Measurements from ENCODE around the gene GLO1.

GLO1 gene

DNA sequence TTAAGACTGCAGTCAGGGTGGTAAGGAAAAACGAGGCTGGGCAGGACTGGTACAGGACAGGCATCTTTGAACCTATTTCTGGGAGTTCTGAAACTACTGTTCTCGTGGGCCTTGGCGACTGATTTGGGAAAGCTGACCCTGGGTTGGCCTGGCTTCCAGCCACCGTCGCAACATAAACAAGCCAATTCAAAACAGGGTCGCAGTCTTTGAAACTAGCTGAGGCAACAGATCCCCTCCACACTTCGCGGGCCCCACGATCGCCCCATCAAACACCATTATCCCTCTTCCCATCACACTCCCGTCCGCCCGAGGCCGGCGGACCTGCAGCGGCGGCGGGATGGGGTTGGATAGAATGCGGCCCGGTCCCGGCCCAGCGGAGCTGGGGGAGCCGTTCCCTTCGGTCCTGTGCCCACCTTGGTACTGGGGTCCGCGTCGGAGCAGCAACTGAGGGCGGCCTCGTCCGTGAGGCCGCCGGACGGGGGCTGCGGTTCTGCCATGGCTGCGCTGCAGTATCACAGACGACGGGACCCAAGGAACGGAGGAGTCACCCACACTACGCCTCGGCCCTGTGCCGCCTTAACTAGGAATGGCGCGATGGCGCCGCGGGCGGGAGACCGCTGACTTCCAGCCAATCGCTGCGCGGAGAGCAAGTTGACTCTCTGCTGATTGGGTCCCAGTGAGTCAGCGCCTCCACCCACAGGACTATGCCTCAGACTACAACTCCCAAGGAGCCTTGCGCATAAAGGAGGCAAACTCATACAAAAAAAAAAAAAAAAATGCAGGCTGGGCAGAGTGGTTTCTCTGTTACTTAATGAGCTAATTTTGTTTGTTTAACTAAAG, at the start of gene GLO1:
Gene GLO1, minus strand, starts transcription at position 588 of the 840 bp plus-strand sequence. Its CDS starts 91 bp downstream, at position 497.
- peak; percentile 96 for FAIRE-seq

DNA sequence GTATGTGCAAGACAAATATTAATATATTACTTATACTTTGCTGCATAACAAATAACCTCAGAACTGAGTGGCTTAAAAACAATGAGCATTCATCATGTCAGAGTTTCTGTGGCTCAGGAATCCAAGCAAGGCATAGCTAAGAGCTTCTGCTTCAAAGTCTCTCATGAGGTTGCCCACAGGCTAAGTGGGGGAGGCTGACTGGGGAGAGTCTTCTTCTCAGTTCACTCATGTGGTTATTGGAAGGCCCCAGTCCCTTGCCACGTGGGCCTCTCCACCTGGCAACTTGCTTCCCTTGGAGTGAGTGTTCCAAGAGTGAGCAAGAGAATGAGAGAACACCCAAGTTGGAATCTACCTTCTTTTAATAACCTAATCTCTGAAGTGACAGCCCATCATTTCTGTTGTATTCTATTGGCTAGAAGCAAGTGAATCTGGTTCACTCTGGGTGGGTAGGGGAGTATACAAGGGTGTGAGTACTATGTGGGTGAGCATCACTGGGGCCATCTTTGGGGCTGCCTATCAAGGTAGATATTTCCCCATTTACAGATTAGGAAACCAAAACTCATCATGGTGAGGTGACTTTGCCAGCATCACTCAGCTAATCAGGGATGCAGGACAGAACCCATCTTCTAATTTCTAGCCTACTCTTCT, 48.1 kb upstream of the GLO1 start:
- no peak for FAIRE-seq

DNA sequence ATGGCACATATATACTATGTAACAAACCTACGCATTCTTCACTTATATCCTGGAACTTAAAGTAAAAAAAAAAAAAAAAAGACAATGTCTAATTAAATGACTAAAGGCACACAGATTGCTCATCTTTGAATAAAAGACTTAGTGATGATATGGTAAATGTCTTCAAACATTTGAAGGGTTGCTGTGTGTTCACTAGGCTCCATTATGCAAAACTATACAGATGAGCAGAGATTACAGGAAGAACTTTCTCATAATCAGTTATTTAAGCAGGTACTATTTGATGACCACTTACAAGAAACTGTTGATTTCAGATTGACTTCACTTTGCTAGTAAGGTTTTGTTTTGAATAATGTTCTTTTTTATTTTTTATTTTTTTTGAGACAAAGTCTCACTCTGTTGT, 46.5 kb upstream of the GLO1 start:
- no peak for FAIRE-seq

DNA sequence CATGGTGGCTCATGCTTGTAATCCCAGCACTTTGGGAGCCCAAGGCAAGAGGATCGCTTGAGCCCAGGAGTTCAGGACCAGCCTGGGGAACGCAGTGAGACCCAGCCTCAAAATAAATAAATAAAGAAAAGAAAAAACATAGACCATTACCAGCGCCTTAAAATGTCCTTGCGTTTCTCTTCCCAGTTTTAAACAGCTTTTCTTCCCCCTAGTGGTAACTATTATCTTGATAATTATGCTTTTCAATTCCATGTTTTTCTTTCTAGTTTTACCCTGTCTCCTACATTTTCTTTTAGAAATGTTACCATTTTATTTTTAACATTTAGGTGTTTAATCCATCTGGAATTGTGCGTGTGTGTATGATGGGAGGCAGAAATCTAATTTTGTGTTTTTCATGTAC, 36.6 kb upstream of the GLO1 start:
- FAIRE-seq: peak; percentile 74

DNA sequence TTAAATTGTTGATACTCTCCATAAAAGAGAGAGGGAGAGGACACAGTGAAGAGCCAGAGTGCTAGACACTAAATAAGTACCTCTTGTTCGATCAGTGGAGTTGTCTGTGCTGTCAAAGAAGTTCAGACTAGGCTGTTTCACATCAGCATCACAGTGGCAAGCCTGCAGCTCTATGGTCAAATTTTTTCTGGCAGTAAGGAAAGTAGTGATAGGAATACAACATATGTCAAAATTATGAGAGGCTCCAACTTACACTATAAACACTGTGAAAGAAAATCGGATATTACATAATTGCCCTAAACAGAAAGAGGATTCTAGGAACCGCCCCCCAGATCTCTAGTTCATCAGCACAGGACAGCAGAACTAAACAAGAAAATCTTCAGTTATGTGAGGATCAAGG, 35.3 kb upstream of the GLO1 start:
- no peak for FAIRE-seq

DNA sequence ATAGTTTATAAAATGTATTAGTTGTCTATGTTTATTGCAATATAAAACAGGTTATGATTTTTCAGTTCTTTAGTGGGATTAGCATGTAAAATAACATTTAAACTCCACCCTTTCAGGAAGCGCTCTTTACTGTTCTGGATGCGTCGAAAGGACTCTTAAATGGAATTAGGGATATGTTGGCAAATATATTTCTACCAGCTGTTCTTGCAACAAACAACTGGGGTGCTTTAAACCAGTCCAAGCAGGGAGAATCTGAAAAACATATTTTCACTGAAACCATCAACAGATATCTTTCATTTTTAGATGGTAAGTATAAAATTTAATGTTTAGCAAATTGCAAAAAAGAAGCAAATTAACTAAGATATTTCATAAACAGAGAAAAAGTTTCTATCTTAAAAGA, 34.0 kb upstream of the GLO1 start:
- FAIRE-seq: no peak

DNA sequence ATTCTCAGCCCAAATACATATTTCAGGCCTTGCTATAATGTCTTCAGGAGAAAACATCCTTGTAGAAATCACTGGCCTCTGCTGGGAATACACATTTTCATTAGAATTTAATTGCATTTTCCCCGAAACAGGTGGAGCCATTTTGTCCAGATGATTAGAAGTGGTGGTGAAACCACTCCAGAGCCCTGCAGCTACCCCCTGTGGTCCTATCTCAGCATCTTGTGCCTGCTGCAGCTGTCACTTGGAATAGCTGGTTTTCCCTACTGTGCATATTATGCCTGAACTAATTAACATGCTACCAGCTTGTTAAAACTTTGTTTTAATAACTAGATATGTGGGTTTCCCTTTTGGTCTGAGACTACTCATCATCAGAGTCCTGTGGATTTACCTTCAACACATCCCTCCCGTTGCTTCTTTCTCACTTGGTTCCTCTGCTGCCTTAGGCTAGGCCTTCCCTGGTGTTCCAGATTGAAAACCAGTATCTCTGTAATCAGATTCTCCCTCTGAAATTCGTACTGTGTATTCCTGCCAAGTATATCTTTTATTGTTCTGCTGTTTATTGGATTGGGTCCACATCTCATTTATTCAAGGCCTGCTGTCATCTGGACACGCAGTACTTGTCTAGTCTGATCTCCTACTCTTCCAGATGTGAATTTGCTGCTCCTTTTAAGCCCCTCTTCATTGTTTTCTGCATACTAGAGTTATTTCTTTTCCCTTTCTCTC, 27.4 kb upstream of the GLO1 start:
- no peak for FAIRE-seq

DNA sequence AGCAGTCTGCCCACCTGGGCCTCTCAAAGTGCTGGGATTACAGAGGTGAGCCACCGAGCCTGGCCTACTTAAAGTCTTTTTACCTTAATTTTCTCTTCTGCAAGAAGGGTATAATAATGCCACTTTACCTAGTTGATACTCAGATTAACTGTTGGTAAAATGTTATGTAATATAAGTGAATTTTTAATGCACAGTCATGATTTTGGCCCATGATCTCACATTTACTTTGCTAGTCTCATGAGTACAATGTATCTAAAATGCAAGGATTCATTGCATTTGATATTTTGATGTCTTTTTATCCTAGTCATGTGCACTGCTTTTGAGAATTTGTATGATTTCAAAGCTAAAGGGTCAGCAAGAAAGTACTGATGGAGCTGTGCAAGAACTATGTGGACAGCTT, 25.3 kb upstream of the GLO1 start:
- FAIRE-seq: no peak

DNA sequence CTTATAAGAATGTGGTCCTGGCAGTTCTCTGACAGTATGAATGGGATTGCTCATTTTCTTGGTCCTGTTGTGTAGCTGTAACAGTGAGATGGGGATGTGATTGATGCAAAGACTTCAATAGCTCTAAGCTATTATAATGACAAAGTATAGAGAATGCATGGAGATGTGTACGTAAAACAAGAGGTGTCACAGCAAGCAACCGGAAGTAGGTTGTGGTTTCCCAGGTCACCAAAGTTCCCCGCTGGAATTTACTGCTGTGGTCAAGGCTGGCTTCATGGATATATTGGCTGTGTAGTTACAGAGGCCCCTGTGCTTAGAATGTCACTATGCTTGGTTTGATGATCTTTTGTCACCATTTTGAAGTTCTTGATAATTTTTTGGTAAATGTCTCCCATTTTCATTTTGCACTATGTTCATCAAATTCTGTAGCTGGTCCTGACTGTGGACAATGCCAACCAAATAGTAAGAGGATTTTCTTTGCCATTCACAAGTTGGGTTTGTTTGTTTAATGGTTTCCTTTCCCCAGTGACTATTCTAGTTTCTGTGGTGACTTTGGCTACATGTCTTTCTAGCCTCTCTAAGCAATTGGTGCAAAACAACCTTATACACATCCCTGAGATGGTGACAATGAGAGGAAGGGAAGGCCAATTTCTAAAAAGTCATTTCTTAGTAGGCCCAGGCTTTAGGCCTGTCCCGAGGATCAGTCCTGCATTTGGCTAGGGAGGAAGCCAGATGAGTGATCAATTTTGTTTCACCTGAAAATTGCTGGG, 22.7 kb upstream of the GLO1 start:
- no peak for FAIRE-seq

DNA sequence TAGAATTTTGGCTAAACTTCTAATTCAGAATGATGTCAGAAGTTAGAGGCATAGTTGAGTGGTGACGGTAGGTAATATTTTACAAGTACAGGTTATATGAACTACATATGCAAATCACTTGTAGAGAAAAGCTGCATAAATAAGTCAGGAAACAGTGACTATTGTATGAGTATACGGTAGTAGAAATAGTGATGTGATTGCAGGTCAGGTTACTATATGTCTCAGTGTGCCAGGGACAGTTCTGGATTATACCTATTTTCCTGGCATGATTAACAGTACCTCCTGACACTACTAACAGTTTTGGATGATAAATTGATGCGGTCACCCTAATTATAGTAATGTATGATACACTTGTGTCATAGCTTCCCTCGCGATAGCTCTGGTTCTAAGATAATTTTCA, 21.4 kb upstream of the GLO1 start:
- no peak for FAIRE-seq

DNA sequence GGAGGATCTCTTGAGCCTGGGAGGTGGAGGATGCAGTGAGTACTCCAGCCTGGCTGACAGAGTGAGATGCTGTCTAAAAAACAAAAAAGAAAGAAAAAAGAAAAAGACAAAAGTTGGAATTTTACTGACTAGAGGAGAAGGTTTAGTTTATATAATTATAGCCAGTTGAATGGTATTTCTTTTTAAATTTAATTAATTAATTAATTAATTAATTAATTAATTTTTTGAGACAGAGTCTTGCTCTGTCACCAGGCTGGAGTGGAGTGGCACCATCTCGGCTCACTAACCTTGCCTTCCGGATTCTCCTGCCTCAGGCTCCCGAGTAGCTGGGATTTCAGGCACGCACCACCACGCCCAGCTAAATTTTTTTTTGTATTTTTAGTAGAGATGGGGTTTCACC, 20.8 kb upstream of the GLO1 start:
- no peak for FAIRE-seq

DNA sequence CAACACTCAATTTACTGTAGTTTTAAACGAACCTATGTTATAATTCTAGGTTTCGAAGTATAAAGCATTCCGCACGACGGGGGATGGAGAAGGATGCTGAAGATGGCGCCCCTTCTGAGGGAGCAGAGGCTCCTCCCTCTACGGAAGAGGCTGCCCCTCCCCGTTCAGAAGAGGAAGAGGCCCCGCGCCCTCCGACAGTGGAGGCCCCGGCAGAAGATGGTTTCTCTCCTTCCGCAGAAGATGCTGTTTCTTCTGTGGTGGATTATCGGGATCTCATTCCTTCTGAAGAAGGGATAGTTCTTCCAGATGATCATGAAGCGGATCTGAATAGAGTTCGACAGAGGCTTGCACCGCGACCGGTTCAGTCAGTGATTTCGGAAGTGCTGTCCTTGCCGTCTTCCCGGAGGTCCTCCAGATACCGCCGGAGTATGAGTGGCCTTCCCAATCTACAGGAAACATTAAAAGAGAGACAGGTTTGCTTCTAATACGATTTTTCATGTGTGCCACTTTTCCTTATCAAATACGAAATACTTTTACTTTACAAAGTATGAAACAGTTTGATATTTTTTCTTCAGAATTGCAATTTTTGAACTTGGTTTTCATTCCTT, 19.9 kb upstream of the GLO1 start:
- FAIRE-seq: no peak

DNA sequence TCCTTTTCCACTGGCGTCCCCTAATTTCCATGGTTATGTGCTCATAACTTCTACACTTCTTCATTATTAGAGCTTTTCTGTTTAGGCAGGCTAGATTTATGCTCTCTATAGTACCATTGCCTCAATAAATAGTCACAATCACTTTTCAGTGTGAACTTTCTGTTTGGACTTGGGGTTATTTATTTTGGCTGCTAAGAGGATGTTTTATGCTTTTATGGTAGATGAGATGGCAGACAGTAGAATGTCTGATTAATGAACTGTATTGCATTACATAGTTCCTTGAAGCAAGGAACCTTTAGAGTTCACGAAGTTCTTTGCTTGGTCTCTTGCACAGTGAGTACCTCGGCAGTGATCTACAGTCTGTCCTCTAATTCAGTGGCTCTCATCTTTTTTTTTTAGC, 19.1 kb upstream of the GLO1 start:
- no peak for FAIRE-seq

DNA sequence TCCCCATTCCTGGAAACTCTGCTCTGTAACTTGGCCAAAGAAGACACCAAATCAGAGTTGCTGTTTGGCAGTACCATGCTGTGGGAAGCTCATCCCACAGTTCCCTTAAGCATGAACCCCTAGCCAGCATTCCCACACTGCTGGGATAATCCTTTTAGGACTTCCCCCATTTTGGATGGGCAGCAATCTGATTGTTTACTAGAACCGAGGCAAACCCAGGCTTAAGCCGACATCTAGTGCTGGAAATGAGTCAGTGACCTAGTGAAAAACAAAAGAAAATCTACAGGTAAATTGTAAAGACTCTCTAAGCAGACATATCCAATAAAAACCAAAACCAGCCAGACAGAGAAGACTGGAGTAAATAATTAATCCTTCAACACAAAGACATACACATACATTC, 17.4 kb upstream of the GLO1 start:
- no peak for FAIRE-seq

DNA sequence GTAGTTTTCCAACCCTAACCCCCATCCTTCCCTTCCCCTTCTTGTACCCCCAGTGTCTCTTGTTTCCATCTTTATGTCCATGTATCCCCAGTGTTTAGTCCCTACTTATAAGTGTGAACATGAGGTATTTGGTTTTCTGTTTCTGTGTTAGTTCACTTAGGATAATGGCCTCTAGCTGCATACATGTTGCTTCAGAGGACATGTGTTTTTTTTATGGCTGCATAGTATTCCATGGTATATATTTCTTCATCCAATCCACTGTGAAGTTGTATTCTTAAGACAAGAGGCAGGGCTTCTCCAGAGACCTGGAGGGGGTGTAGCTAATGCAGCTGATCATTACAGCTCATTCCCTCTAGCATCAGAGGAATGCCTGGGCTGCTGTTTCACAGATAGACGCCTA, 16.4 kb upstream of the GLO1 start:
- FAIRE-seq: no peak

DNA sequence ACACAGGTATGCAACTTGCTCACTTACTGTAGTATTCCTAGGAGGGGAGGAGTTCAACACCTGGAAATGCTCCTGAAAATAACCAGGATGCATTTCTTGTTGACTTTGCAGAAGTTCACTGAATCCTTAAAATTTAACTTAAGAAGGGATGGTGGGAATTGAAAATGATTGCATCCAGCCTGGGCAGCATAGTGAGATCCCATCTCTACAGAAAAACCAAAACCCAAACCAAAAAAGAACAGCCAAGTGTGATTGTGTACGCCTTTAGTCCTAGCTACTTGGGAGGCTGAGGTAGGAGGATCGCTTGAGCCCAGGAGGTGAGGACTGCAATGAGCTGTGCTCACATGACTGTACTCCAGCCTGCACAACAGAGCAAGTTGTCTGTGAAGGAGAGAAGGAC, 13.9 kb upstream of the GLO1 start:
- no peak for FAIRE-seq

DNA sequence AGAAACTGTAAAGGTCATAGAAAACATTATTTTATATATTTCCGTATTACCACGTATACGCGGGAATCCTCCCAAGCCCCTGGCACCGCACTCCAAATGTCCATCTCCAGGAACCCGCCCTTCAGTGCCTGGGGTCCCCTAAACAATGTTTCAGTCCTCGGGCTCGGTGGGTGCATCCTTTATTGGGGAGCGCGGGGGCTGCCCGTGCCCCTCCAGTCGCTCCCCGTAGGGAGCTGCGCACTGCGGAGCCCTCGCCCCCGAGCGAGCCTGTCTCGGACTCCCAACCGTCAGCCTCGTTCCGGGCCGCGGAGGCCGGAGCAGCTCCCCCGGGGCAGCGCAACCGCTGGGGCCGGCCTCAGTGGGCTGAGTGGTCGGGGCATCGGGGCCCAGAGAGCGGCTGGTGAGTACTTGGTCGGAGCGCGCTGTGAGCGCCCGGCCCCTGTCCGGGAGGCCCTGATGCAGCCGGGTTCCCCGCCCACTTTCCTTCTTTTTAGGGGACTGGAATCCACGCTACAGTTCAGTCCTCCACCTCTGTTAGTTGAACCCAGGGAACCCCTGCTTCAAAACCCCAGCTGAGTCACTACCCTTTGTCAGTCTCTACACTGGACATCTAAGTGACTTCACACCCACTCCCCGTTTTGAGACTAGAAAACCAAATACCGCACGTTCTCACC, 12.2 kb upstream of the GLO1 start, which contains the start of gene DNAH8:
Gene DNAH8, plus strand, starts transcription at position 296 of the 674 bp plus-strand sequence. CDS start 7,499 bp downstream, outside the sequence.
- no peak for FAIRE-seq

DNA sequence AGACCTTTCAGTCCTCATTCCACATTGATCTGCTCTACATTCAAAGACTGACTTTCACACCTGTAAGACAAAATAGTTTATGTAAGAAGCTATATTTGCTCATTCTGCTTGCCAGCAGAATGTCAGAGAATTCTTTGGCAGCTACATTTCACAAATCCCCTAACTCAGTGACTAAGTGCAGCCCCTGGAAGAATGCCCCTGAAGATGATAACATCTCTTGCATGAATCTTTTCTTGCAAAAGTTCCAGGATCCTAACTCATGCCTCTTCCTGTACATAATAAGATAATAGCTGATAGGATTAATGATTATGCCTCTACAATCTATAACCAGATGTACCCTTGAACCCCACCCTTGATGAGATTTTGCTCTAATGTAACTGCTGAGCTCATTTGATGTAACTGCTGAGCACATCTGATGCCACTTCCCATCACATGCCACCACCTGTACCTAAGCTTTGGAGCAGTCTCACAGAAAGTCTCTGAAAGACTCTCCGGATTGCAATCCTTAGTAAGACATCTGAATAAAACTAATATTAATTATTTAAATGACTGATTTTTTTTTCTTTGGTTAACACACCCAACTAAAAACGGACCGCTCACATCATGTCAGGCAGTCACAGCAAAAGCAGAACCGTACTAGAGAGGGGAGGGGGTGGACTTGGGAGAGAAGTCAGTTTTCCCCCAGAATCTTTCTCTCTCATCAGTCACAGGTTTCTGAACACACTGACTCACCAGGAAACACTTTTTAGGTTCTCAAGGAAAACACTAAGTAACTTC, 11.5 kb upstream of the GLO1 start:
- no peak for FAIRE-seq

DNA sequence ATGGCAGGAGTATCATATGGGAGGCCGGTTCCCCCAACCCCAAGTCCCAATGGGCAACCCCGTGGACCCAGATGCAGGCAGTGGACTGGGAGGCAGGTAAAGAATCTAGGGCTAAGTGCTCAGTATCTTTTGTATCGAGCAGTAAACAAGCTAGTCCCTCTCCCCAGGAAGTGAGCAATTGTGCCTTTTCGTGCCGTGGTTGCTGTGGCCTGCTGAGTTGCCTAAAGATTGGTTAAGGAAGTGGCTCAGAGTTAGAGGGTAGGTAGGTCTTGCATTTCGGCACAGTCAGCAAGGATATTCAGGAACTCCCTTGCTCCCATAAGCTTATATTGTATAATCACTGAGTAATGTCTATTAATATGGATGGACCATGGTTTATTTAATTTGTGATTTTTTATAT, 10.9 kb upstream of the GLO1 start:
- no peak for FAIRE-seq

DNA sequence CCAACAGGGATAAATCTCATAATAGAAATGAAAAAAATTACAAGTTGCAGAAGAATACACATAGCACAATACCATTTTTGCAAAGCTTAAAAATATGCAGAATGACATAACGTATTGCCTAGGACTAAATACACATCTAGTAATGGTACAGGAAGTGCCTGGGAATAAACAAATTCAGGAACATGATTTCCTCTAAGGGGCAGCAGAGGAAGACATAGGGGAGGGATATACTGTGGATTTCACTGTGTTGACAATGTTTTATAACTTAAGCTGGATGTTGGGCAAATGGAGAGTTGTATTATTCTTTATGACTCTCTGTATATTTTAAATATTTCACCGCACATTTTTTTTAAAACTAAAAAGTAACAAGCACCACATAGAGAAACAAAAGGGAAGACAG, 5.6 kb upstream of the GLO1 start:
- FAIRE-seq: no peak

DNA sequence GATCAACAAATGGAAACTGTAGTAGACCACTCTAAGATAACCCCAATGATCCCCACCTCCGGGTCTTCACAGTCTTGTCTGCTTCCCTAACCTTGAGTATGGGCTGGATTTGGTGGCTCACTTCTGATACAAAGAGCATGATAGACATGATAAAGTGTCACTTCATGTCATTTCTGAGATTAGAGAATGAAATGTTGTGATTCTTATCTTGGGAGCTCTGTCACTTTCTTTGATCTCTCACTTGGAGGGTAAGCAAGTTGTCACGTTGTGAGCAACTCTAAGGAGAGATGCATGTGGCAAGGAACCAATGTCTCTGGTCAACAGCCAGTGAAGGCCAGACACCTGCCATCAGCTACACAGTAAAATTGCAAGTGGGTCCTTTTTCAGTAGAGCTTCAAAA, 3.0 kb upstream of the GLO1 start:
- no peak for FAIRE-seq
